HUES6 (cell line): Measurements from ENCODE around the gene AP2B1.
A peak's percentile ranks its signal among the peaks of the same experiment; 100 is the strongest.

Experiments
- H3K27ac ChIP-seq: 2 replicates; pipeline ENCODE4 v1.7.0; 2013; ENCODE audit warnings: low read depth, mild to moderate bottlenecking, low read length, inconsistent platforms
- H3K27me3 ChIP-seq: 2 replicates; pipeline ENCODE4 v1.6.1; 2013; ENCODE audit warnings: low read length; ENCODE audit not compliant: control insufficient read depth, insufficient read depth
- H3K36me3 ChIP-seq: 2 replicates; pipeline ENCODE4 v1.6.1; 2013; ENCODE audit warnings: low read length; ENCODE audit not compliant: control insufficient read depth, insufficient read depth
- H3K4me1 ChIP-seq: 2 replicates; pipeline ENCODE4 v1.6.1; 2013; ENCODE audit warnings: low read length; ENCODE audit not compliant: control insufficient read depth, insufficient read depth
- H3K4me3 ChIP-seq: 2 replicates; pipeline ENCODE4 v1.5.1; 2013; ENCODE audit warnings: low read depth, low read length
- H3K9ac ChIP-seq: one replicate; pipeline ENCODE4 v1.6.1; 2013; ENCODE audit warnings: mild to moderate bottlenecking, low read length
- H3K9me3 ChIP-seq: 2 replicates; pipeline ENCODE4 v1.6.1; 2013; ENCODE audit warnings: low read depth, low read length; ENCODE audit not compliant: control insufficient read depth, insufficient read depth

Gene AP2B1

DNA sequence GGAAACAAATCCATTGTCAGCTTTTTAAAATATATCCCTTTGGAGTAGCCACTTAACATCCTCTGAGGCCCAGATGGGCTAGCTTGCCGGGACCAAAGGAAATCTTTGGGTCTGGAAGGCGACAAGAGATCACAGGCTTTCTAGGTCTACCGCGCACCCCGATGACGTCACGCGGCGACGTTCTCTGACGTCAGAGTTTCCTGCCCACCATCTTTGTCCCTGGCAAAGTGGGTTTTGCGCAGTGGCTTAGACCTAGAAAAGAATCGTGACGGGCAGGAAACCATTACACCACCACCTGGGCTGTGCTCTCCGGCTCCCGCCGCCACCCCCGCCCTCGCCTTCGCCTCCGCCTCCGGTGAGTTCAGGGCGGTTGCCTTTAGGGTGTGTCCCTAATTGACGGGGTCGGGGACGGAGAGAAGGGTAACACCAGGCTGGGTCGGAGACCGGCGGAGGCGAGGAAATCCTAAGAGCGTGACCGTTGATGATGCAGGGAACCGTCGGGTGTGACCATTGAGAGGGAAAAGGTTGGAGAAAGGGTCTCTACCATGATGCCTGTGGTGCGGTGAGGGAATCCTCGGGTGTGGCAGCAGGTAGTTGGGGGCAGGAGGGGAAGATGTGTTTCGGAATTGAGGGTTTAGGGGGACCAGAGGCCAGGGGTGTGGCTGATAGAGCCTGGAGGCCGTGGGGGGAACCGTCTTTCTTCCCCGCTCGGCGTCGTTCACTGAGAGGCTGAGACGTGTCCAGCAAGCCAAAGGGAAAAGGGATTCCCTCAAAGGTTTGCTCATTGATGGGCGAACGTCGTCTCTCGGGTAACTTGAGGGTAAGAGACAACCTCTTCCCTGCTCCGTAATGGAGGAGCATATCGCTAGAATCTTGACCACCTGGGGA lies at the start of gene AP2B1:
Gene AP2B1 (plus strand): TSS at position 249 of the 888 bp plus-strand sequence. CDS start 6,709 bp downstream, outside the sequence.
- Histone ChIP-seq H3K27me3 (no peaks in the 10 kb centered on the region), H3K36me3 (no peaks in the 10 kb centered on the region), H3K4me1 (peaks cover 14% of the 10 kb centered on the region)

DNA sequence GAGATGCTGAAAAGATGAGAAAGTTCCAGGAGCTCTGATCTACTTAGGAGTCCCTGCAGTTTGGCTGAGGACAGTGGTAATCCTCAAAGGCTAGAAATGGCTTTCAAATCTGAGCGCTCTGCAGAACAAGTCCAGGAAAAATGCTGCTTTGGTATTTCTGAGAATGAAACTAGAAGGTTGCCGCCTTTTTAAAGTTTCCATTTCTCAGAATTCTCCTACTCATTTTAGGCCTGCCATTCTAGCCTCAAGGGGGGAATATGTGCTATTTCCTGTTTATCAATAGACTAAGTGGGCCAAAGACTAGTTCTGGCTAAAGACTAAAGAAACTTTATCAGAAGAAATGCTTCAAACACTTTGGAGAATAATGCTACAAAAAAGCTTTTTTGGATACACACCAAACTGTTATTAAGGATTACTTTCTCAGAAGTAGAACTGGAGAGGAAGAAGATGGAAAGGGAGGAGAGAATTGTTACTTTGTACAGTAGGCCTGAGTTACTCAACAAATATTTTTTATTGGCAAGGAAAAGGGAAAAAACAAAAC lies 49.5 kb upstream of the AP2B1 start, which contains the start of gene SLFN12L:
Gene SLFN12L (minus strand): TSS at position 78 of the 541 bp plus-strand sequence. CDS start 15,314 bp downstream, outside the sequence.
- Histone ChIP-seq H3K27ac (no peak within 1 kb of the TSS), H3K27me3 (no peaks in the 10 kb centered on the region), H3K4me3 (no peak within 1 kb of the TSS), H3K9ac (no peak within 1 kb of the TSS), H3K4me1 (no peaks in the 10 kb centered on the region), H3K9me3 (no peaks in the 10 kb centered on the region), H3K36me3 (no peaks in the 10 kb centered on the region)

More for the DNA sequence above, at the start of gene AP2B1:
- Histone ChIP-seq H3K27ac (peak within 1 kb of the TSS; percentile 93), H3K9me3 (no peaks in the 10 kb centered on the region), H3K4me3 (peak within 1 kb of the TSS; percentile 97), H3K9ac (peak within 1 kb of the TSS; percentile 97)

DNA sequence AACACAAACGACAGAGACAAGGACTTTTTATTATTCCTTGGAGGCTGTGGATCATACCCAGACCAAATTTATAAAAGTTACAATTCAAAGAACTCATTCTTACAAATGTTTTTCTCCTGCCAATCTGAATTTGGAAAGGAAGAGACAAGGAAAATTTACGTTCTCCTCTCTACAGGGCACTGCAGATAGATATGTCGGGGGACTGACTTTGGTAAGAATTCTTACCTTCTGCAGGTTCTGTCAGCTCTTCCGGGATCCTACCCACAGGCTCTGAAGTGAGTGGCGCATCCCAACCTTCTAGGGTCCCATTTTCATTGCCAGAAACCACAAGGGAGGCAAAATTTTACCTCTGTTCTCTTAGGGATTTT lies 47.5 kb upstream of the AP2B1 start:
- no peaks in the 10 kb centered on the region for H3K36me3 ChIP-seq
- H3K27ac ChIP-seq = no peak overlapping the region
- no peaks in the 10 kb centered on the region for H3K4me1 ChIP-seq
- H3K27me3 ChIP-seq = no peaks in the 10 kb centered on the region
- no peak overlapping the region for H3K4me3 ChIP-seq
- no peaks in the 10 kb centered on the region for H3K9me3 ChIP-seq
- H3K9ac ChIP-seq = no peak overlapping the region

DNA sequence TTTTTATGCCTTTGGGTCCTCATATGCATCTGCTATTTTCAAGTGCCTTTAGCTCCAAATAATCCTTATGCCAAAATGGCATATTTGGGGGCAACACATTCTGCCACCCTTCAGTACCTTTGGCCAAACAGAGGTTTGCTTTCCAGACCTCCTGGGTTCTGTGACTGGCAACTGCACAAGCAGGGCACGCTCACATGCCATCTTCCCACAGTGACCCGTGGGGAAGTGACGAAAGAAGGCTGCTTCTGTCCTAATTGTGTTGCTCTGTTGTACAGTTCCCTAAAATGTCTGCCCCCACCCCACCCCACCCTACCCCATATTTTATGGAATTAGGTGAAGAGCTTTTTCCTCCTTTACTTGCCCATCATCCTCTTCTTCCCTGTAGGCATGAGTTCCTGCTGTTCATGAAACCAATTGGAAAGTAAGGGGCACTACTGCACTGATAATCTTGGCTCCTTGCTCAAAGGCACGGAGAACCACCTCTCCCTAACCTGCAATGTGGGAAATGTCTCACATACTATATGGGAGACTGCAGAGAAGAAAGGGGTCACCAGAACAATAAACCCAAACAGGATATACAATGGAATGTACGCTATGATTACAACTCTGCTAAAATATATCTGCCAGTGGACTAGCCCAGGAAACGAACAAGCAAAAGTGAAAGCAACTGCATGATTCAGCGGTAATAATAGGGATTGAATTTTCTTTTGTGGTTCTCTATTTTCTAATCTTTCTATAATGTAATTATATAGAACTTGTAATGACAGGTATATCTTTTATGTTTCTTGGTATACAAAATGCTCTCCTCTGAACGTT lies 46.3 kb upstream of the AP2B1 start:
- no peak overlapping the region for H3K27ac ChIP-seq
- no peak overlapping the region for H3K4me3 ChIP-seq

DNA sequence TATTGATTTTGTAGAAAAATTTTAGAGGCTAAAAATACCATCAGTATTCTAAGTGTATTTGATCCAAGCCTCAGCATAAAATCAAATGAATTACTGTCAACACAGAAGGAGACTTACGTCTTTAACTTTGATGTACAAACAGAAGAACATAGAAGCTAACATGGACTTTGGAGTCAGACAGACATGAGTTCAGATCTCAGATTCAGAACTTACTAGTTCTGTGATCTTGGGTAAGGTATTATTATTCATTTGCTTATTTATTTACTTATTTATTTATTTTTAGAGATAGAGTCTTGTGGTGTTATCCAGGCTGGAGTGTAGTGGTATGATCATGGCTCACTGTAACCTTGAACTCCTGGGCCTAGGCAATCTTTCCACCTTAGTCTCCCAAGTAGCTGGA lies 45.7 kb upstream of the AP2B1 start:
- Histone ChIP-seq H3K9me3 (no peaks in the 10 kb centered on the region), H3K27me3 (no peaks in the 10 kb centered on the region; the same call in 1 of the 2 replicates), H3K4me1 (no peaks in the 10 kb centered on the region), H3K27ac (no peak overlapping the region), H3K36me3 (no peaks in the 10 kb centered on the region), H3K9ac (no peak overlapping the region), H3K4me3 (no peak overlapping the region)

More for the DNA sequence above, 46.3 kb upstream of the AP2B1 start:
- Histone ChIP-seq H3K9me3 (no peaks in the 10 kb centered on the region), H3K36me3 (no peaks in the 10 kb centered on the region), H3K4me1 (no peaks in the 10 kb centered on the region), H3K9ac (no peak overlapping the region), H3K27me3 (no peaks in the 10 kb centered on the region; the same call in 1 of the 2 replicates)

DNA sequence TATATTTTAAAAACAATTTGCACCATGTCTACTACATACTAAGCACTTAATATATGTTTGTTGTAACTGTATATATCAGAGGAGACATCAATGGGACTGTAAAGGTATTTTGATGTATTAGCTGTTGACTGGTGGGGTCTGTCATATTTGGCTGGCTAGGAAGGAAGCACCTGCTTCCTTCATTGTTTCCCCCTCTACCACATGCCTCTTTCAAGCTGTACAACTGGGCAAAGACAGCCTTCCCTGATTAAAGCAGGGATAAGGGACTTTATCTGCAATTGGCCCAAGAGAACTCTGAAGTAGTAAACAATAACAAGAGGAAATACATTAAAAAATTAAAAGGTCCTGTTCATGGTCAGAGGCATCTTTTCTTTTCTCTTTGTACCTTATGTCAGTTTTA lies 44.1 kb upstream of the AP2B1 start:
- H3K4me3 ChIP-seq = no peak overlapping the region
- H3K36me3 ChIP-seq = no peaks in the 10 kb centered on the region
- no peaks in the 10 kb centered on the region for H3K9me3 ChIP-seq
- no peak overlapping the region for H3K27ac ChIP-seq
- H3K4me1 ChIP-seq = no peaks in the 10 kb centered on the region
- peaks cover 7% of the 10 kb centered on the region; the same call in 1 of the 2 replicates for H3K27me3 ChIP-seq
- no peak overlapping the region for H3K9ac ChIP-seq

DNA sequence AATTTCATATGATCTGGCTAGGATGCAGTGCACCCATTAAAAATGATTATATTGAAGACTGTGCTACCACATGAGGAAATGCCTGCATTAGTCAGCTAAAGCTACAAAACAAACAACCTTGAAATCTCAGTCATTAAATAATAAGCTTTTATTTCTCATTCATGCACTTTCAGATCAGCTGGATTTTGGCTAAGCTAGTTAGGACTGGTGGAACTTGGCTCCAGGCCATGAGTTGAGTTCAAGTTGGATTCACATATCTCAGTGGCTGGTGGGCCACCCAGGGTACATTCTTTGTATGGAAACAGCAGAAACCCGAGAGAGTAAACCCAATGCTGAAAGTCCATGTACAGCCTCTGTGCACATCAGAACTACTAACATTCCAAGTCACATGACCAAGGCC lies 43.3 kb upstream of the AP2B1 start:
- Histone ChIP-seq H3K4me1 (no peaks in the 10 kb centered on the region), H3K9ac (no peak overlapping the region), H3K9me3 (no peaks in the 10 kb centered on the region), H3K36me3 (no peaks in the 10 kb centered on the region), H3K27ac (no peak overlapping the region), H3K4me3 (no peak overlapping the region), H3K27me3 (peaks cover 14% of the 10 kb centered on the region)

DNA sequence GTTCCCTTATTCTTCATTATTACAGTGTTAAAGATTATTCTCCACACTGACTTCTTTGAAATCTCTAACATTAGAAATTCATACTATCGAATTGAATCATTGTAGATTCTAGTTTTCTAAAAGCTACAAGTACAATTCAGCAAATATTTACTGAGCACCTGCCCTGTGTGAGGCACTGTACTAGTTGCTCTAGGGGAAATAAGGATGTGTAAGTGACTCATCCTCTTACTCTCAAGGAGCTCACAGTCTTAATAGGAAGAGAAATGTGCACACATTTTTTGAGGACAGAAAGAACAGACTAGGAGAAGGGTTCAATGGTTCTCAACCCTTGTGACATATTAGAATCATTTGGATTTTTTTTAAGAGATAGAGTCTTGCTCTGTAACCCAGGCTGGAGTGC lies 42.0 kb upstream of the AP2B1 start:
- H3K9me3 ChIP-seq = no peaks in the 10 kb centered on the region
- peaks cover 14% of the 10 kb centered on the region for H3K27me3 ChIP-seq
- no peaks in the 10 kb centered on the region for H3K4me1 ChIP-seq
- H3K27ac ChIP-seq = no peak overlapping the region
- no peak overlapping the region for H3K4me3 ChIP-seq
- H3K9ac ChIP-seq = no peak overlapping the region
- H3K36me3 ChIP-seq = no peaks in the 10 kb centered on the region

DNA sequence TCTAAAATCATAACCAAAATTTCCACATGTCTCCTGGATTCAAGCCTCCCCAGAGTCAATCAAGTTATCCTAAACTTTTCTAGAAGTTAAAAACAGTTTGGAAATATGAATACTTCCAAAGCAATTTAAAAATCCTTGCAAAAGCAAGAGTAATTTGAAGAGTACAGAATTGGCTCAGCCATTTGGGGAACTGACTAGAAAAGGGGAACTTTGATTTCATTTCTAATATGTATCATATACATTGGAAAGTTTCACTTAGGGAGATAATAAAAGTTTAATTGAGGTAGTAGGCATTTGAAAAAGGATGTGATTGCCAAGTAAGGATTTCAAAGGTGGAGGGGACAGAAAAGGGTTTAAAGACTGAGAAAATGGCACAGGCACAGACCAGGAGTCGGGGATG lies 40.6 kb upstream of the AP2B1 start:
- H3K27me3 ChIP-seq = peaks cover 14% of the 10 kb centered on the region
- no peaks in the 10 kb centered on the region for H3K9me3 ChIP-seq
- H3K27ac ChIP-seq = no peak overlapping the region
- H3K9ac ChIP-seq = no peak overlapping the region
- no peaks in the 10 kb centered on the region for H3K4me1 ChIP-seq
- no peak overlapping the region for H3K4me3 ChIP-seq
- H3K36me3 ChIP-seq = no peaks in the 10 kb centered on the region

DNA sequence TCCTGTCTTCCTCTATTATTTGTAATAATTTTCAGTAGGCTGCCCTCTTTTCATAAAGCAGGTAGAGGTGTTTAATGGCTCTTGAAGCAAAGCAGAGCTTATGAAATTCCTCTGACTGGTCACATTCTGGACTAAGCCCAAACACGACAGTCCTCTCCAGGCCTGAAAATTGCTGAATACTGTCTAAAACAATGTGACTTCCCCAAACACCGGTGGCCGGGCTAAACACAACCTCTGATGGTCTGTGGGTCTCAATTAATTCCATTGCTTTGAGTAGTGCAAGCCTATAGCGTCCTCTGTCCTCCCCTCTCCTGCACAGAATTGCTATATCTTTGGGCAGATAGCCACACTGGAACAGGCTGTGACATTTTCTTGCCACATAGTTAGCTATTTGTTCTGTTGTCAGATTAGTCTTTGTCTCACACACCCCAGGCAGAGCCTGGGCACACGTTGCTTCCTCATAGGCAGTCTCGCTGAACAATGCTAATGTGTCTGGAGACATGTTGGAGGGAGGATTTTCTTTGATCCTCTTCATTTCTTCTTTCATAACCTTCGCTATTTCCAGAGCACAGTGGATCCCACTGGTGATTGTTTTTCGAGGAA lies 38.8 kb upstream of the AP2B1 start:
- H3K27ac ChIP-seq = no peak overlapping the region
- no peak overlapping the region for H3K4me3 ChIP-seq
- no peaks in the 10 kb centered on the region for H3K4me1 ChIP-seq
- no peaks in the 10 kb centered on the region for H3K9me3 ChIP-seq
- no peaks in the 10 kb centered on the region for H3K36me3 ChIP-seq
- H3K9ac ChIP-seq = no peak overlapping the region
- H3K27me3 ChIP-seq = peaks cover 14% of the 10 kb centered on the region
